HEK293 (cell line): ENCODE results near the gene POLH.

Source experiments
- ZNF558 ChIP-seq: fragments of 450-650 bp; formaldehyde crosslinking; IDR thresholded peaks from 2 replicates; pipeline ENCODE4 v1.5.1; 2016; ENCODE audit warnings: missing biosample characterization, missing genetic modification characterization
- ZNF621 ChIP-seq: fragments of 450-650 bp; formaldehyde crosslinking; IDR thresholded peaks from 2 replicates; pipeline ENCODE4 v1.5.1; 2017; ENCODE audit warnings: missing biosample characterization, missing genetic modification characterization

GRCh38 chr6:43610431-43610830, 34.4 kb downstream of the POLH start:
- TF ChIP-seq ZNF621 (tag by site-specific recombination) (no peak), ZNF558 (no peak)
